Measurements from ENCODE around the gene EPN3. TPM values are rescaled to one million over a fixed set of nuclear protein-coding genes. Genes with fewer than 3 reads are reported as not detected.

EPN3 gene
- total and polyA plus RNA-seq, 2 experiments from 2014 or later, result 2.3 to 7.7 TPM

- ATAC-seq (peak; percentile 80), DNase-seq (ENCODE audit: low spot score) (peak; percentile 96)
- Mint-ChIP-seq H3K27ac (no peak within 1 kb of the TSS), H3K27me3 (ENCODE audit: insufficient read depth, low read depth, poor library complexity) (peaks cover 18% of the 10 kb centered on the region), H3K36me3 (ENCODE audit: low read depth) (no peaks in the 10 kb centered on the region; the same call in 2 of the 3 replicates), H3K4me3 (peak within 1 kb of the TSS; percentile 68), H3K9me3 (no peaks in the 10 kb centered on the region), H3K4me1 (peaks cover 21% of the 10 kb centered on the region)
- peaks cover 14% of the 10 kb centered on the region; the same call in 1 of the 2 replicates for H3K4me1 ChIP-seq (ENCODE audit: insufficient read depth)
- no peaks in the 10 kb centered on the region for H3K27me3 ChIP-seq (ENCODE audit: insufficient read depth)
- no peaks in the 10 kb centered on the region for H3K79me2 ChIP-seq (replicated peaks; ENCODE audit: insufficient read depth)
- no peaks in the 10 kb centered on the region for H3K36me3 ChIP-seq (ENCODE audit: insufficient read depth)
- no peak for TF ChIP-seq CREB1 (CRISPR knock-in tag; IDR thresholded peaks at IDR 0.05; ENCODE audit: low read depth)
- peak; percentile 60 for TF ChIP-seq POLR2AphosphoS5 (IDR thresholded peaks at IDR 0.05; ENCODE audit: low read depth)
- TF ChIP-seq ZNF114 (CRISPR knock-in tag; IDR thresholded peaks at IDR 0.05), result no peak
- TF ChIP-seq ETS1 (IDR thresholded peaks at IDR 0.05), result 0 out of 2 replicates have a peak, but pooled peaks have one; percentile 27
- TF ChIP-seq, protein P1, sequence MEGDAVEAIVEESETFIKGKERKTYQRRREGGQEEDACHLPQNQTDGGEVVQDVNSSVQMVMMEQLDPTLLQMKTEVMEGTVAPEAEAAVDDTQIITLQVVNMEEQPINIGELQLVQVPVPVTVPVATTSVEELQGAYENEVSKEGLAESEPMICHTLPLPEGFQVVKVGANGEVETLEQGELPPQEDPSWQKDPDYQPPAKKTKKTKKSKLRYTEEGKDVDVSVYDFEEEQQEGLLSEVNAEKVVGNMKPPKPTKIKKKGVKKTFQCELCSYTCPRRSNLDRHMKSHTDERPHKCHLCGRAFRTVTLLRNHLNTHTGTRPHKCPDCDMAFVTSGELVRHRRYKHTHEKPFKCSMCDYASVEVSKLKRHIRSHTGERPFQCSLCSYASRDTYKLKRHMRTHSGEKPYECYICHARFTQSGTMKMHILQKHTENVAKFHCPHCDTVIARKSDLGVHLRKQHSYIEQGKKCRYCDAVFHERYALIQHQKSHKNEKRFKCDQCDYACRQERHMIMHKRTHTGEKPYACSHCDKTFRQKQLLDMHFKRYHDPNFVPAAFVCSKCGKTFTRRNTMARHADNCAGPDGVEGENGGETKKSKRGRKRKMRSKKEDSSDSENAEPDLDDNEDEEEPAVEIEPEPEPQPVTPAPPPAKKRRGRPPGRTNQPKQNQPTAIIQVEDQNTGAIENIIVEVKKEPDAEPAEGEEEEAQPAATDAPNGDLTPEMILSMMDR (conservative IDR thresholded peaks at IDR 0.05; ENCODE audit: low read depth in 2 of 2), result peak; percentile 79 to 98
- peak within 1 kb of the TSS; percentile 83 for H3K4me2 ChIP-seq
- peak within 1 kb of the TSS; percentile 63; the same call in 1 of the 2 replicates for H2AFZ ChIP-seq
- H4K20me1 ChIP-seq (replicated peaks; ENCODE audit: insufficient read depth), result no peaks in the 10 kb centered on the region
- no peaks in the 10 kb centered on the region for H3K9me2 ChIP-seq (ENCODE audit: insufficient read depth)
- no peak within 1 kb of the TSS for H3K27ac ChIP-seq (ENCODE audit: low read depth)
- peak within 1 kb of the TSS; percentile 67 for H3K4me3 ChIP-seq
- H3F3A ChIP-seq (replicated peaks; ENCODE audit: low read depth), result no peaks in the 10 kb centered on the region
Measured at GRCh38 chr17:50547035-50547735, 14.7 kb downstream of the EPN3 start, which contains the start of gene SPATA20. Gene SPATA20 (plus strand): TSS chr17:50547174. CDS start chr17:50547209, 35 bp downstream.

GRCh38 chr17:50547736-50548083 is 15.2 kb downstream of the EPN3 start:
- Mint-ChIP-seq H3K4me1 (peaks cover 16% of the 10 kb centered on the region), H3K9me3 (no peaks in the 10 kb centered on the region), H3K27me3 (ENCODE audit: insufficient read depth, low read depth, poor library complexity) (peaks cover 18% of the 10 kb centered on the region), H3K36me3 (ENCODE audit: low read depth) (no peaks in the 10 kb centered on the region; the same call in 2 of the 3 replicates), H3K4me3 (peak overlapping the region; percentile 68), H3K27ac (no peak overlapping the region)
- TF ChIP-seq NANOG (IDR thresholded peaks at IDR 0.05; ENCODE audit: borderline replicate concordance) (no peak), ETS1 (IDR thresholded peaks at IDR 0.05) (no peak), ZNF331 (CRISPR knock-in tag; IDR thresholded peaks at IDR 0.05; ENCODE audit: low read depth) (no peak), STAT1 (IDR thresholded peaks at IDR 0.05; ENCODE audit: unreplicated experiment) (no peak), JUNB (IDR thresholded peaks at IDR 0.05; ENCODE audit: unreplicated experiment) (no peak), EZH2phosphoT487 (IDR thresholded peaks at IDR 0.05; ENCODE audit: unreplicated experiment) (no peak)
- no peak overlapping the region; the same call in 1 of the 2 replicates for H2AFZ ChIP-seq
- ATAC-seq (no peak), DNase-seq (ENCODE audit: low spot score) (no peak)
- H3K4me1 ChIP-seq (ENCODE audit: insufficient read depth), result peaks cover 11% of the 10 kb centered on the region; the same call in 1 of the 2 replicates
- H3K4me3 ChIP-seq, result peak overlapping the region; percentile 67
- no peak overlapping the region for H3K27ac ChIP-seq (ENCODE audit: low read depth)
- no peaks in the 10 kb centered on the region for H3K79me2 ChIP-seq (replicated peaks; ENCODE audit: insufficient read depth)
- no peaks in the 10 kb centered on the region for H4K20me1 ChIP-seq (replicated peaks; ENCODE audit: insufficient read depth)
- peak overlapping the region; percentile 83 for H3K4me2 ChIP-seq
- no peaks in the 10 kb centered on the region for H3K9me2 ChIP-seq (ENCODE audit: insufficient read depth)
- H3K36me3 ChIP-seq (ENCODE audit: insufficient read depth), result no peaks in the 10 kb centered on the region
- no peaks in the 10 kb centered on the region for H3F3A ChIP-seq (replicated peaks; ENCODE audit: low read depth)
- no peaks in the 10 kb centered on the region for H3K27me3 ChIP-seq (ENCODE audit: insufficient read depth)
